C4-2B (cell line): ENCODE results near the gene SUFU.

Source experiments
- ZFX ChIP-seq: fragments of 450-650 bp; IDR thresholded peaks from 2 replicates; pipeline ENCODE4 v1.6.1; 2017
- TF ChIP-seq, protein P1 (sequence below): fragments of 450-650 bp; conservative IDR thresholded peaks from 2 replicates; pipeline ENCODE4 v1.5.1; 2017; ENCODE audit warnings: mild to moderate bottlenecking

DNA sequence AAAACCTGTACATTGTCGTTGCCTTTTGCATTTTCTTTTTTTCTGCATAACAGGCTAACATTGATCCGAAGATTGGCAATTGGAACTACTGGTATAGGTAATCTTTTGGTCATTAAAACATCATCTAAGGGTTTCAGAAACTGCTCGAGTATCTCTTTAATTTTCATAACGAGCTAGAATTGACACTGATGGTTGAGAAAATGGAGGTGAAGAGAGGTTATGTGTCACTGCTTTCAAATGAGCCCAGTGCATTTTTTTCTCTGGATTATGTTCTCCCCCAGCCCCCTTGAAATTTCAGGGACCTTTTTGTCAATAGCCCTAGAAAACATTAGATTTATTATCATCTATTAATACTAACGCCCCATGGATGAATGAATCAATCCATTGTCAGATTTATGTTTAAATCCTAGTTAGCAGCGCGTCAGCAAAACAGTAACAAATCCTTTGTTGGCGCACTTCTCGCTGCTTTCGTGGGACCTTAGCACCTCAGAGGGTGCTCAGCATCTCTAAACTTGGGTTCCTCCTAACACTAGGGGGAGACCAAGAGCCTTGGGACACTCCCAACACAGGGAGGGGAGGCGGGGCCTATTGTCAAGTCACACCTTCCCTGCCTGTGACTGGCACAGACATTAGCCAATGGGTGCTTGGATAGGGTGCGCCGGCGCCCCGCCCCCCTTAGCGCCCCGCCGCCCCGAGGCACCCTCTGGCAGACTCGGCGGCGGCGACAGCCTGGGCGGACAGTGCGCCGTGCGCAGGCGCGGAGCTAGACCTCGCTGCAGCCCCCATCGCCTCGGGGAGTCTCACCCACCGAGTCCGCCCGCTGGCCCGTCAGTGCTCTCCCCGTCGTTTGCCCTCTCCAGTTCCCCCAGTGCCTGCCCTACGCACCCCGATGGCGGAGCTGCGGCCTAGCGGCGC lies at the start of gene SUFU:
- TF ChIP-seq, protein P1, sequence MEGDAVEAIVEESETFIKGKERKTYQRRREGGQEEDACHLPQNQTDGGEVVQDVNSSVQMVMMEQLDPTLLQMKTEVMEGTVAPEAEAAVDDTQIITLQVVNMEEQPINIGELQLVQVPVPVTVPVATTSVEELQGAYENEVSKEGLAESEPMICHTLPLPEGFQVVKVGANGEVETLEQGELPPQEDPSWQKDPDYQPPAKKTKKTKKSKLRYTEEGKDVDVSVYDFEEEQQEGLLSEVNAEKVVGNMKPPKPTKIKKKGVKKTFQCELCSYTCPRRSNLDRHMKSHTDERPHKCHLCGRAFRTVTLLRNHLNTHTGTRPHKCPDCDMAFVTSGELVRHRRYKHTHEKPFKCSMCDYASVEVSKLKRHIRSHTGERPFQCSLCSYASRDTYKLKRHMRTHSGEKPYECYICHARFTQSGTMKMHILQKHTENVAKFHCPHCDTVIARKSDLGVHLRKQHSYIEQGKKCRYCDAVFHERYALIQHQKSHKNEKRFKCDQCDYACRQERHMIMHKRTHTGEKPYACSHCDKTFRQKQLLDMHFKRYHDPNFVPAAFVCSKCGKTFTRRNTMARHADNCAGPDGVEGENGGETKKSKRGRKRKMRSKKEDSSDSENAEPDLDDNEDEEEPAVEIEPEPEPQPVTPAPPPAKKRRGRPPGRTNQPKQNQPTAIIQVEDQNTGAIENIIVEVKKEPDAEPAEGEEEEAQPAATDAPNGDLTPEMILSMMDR, result peak; percentile 96
- TF ChIP-seq ZFX, result no peak; the same call in 1 of the 2 replicates
